ENCODE data around the gene NCOR2.

NCOR2 gene

GRCh38 chr12:124577374-124577773 is 10.0 kb upstream of the NCOR2 start:
- DNase-seq (ENCODE audit: low read depth): no peak

- DNase-seq (ENCODE audit: low read depth): no peak
Measured at GRCh38 chr12:124576061-124576650, 8.7 kb upstream of the NCOR2 start.

- no peak for DNase-seq (ENCODE audit: low read depth)
Measured at GRCh38 chr12:124573839-124574786, 6.7 kb upstream of the NCOR2 start.

GRCh38 chr12:124571556-124571955 is 4.1 kb upstream of the NCOR2 start:
- no peak for DNase-seq (ENCODE audit: low read depth)

- no peak for DNase-seq (ENCODE audit: low read depth)
Measured at GRCh38 chr12:124570810-124571209, 3.4 kb upstream of the NCOR2 start.

GRCh38 chr12:124569375-124570148 is 2.1 kb upstream of the NCOR2 start:
- no peak for DNase-seq (ENCODE audit: low read depth)

- no peak for DNase-seq (ENCODE audit: low read depth)
Measured at GRCh38 chr12:124568431-124569374, 1.3 kb upstream of the NCOR2 start.

- peak; percentile 71 for DNase-seq (ENCODE audit: low read depth)
Measured at GRCh38 chr12:124567673-124568373, 411 bp upstream of the NCOR2 start.

- DNase-seq (ENCODE audit: low read depth): peak; percentile 56
Measured at GRCh38 chr12:124566161-124566996, 1.0 kb downstream of the NCOR2 start.

- no peak for DNase-seq (ENCODE audit: low read depth)
Measured at GRCh38 chr12:124565656-124566160, 1.7 kb downstream of the NCOR2 start.

- no peak for DNase-seq (ENCODE audit: low read depth)
Measured at GRCh38 chr12:124564971-124565491, 2.4 kb downstream of the NCOR2 start.

- DNase-seq (ENCODE audit: low read depth): no peak
Measured at GRCh38 chr12:124564232-124564958, 3.0 kb downstream of the NCOR2 start.

- DNase-seq (ENCODE audit: low read depth): no peak
Measured at GRCh38 chr12:124563809-124564208, 3.6 kb downstream of the NCOR2 start.

GRCh38 chr12:124563401-124563800 is 4.0 kb downstream of the NCOR2 start:
- DNase-seq (ENCODE audit: low read depth): no peak

- no peak for DNase-seq (ENCODE audit: low read depth)
Measured at GRCh38 chr12:124562796-124563181, 4.6 kb downstream of the NCOR2 start.

- DNase-seq (ENCODE audit: low read depth): no peak
Measured at GRCh38 chr12:124562018-124562795, 5.2 kb downstream of the NCOR2 start.

GRCh38 chr12:124561231-124561630 is 6.2 kb downstream of the NCOR2 start:
- DNase-seq (ENCODE audit: low read depth): no peak
